Stimulated activated CD8-positive, alpha-beta memory T cell treated with anti-CD3 and anti-CD28 coated beads, Interleukin-15, amount 100 ng/mL, for 4 hours (primary cell): ENCODE results near the gene INPP5E.
A peak's percentile ranks its signal among the peaks of the same experiment; 100 is the strongest.

Experiments
- DNase-seq, 2 donors: peaks; one replicate each; pipeline ENCODE4 v3.0.0-alpha.2; 2020; ENCODE audit warnings: low read depth in 2 of 2

Gene INPP5E

DNA sequence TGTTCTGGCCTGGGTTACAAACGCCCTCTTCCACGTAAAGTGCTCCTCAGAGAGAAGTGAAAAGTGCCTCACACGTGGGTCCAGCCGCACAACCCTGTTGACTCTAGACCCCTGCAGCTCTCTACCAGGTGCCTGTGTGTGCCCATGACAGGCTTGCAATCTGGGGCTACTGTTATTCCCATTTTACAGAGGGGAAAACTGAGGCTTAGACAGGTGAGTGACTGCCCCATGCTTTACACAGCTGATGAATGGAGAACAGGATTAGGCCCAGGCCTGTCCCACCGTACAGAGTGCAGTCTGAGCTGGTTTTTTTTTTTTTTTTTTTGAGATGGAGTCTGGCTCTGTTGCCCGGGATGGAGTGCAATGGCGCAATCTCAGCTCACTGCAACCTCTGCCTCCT, 6.2 kb upstream of the INPP5E start:
- DNase-seq = no peak

DNA sequence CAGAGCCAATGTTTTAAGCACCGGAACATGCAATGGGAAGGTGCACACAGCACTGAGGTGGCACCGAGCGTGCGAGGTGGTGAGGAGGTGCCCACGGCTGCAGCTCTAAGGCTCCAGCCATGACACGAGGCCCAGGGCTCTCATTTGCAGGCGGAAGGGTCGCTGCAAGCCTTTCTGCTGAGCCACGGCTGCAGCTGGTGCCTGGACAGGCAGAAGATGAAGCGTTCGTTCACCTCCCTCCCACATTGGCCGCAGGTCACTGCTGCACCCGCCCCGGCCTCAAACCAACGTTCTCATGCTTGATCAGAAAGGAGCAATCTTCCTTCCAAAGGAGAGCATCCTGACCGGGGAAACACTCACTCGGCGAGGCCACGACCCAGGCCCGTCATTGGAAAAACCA, 4.5 kb upstream of the INPP5E start:
- DNase-seq = no peak

DNA sequence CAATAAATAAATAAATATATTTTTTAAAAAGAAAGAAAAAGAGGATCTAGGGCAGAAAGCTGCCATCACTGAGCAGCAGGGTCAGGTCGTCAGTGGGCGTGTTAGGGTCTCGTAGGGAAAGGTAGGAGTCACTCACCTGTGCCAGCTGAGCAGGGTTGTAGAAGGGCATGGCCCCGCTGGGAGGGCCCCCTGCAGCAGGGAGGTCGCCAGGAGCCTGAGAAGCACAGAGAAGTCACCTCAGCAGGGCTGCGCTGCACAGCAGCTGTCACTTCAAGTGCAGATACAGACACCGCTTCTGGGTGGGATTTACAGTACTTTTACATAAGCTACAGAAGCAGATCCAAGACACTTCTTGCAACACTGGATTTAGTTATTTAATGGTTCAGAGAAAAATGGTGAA, 4.0 kb upstream of the INPP5E start:
- no peak for DNase-seq

GRCh38 chr9:136443087-136443486, 3.4 kb upstream of the INPP5E start:
- no peak for DNase-seq

DNA sequence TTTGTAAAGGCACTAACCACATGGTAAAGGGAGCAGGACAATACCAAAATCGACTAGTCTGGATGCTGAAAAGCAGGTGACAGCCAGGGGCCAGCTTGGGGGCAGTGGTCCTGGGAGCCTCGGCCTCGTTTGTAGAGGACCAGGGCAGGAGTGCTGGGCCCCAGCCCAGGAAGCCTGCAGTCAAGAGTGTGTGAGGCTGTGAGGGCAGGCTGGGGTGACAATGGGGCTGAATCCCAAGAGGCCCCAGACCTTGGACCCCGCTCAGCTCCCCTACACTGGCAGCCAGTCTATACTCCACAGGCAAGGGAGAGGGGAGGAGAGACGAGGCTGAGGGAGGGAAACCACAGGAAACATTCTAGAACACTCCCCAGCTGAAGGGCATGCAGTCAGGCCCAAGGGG, 2.6 kb upstream of the INPP5E start:
- no peak for DNase-seq

- no peak for DNase-seq
Observed at GRCh38 chr9:136441681-136442245, 2.1 kb upstream of the INPP5E start.

DNA sequence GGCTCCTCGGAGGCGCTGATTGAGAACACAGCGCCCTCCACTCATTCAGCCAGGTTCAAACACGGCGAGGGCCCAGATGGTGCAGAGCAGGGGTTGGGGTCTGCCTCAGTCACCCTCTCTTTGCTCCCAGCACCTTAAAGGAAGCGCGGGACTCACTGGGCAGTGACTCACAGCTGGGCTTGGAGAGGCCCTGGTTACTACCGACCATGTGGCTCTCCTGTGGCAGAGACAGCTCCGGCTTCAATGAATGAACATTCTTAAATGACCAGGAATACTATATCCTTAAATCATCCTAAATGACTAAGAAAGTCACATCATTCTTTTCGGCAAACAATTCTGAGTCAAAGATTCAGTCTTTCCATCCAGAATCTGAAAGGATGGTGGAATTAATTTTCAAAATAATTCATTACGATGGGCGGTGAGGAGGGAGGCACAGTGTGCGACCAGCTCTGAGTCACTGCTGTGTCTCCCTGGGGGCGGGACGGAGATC, 1.6 kb upstream of the INPP5E start:
- no peak for DNase-seq

GRCh38 chr9:136438548-136439480, 831 bp downstream of the INPP5E start:
- peak; percentile 27 to 33 for DNase-seq

DNA sequence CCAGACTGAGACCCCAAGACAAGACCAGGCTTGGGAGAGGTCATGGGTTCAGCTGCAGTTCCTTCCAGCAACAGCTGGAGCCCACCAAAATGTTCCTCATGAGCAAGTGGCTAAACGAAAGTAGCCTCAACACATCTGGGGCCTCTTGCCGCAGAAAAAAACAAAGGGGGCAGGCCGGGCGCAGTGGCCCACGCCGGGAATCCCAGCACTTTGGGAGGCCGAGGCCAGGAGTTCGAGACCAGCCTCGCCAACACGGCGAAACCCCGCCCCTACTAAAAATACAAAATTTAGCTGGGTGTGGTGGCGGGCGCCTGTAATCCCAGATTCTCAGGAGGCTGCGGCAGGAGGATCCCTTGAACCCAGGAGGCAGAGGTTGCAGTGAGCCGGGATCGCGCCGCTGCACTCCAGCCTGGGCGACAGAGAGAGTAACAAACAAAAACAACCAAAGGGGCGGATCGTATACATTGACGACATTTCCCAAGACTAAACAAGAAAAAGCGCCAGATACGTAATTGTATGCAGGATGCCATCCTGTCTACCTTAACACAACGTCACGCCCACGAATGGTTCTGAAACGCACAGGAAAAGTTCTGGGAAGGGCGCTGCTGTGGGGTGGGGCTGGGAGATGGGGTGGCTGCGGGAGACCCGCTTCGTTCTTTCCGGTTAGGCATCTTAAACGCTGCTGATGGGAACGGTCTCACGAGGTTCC, 1.7 kb downstream of the INPP5E start:
- no peak for DNase-seq

DNA sequence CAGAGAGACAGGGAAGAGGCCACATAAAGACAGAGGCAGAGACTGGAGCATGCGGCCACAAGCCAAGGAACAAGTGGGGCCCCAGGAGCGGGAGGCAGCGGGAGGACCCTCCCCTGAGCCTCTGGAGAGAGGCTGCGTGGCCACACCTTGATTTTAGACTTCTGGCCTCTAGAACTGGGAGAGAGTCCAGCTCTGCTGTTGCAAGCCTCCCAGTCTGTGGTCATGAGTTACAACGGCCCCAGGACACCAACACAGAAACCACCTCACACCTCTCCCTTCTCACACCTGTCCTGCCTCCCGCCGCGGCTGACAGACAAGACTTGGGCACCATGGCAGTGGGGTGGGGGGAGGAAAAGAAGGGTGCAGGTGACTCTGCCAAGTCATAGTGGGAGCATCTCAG, 2.2 kb downstream of the INPP5E start:
- no peak for DNase-seq

- no peak for DNase-seq
Observed at GRCh38 chr9:136436055-136436634, 3.5 kb downstream of the INPP5E start.

GRCh38 chr9:136434580-136435169, 5.0 kb downstream of the INPP5E start:
- no peak for DNase-seq

DNA sequence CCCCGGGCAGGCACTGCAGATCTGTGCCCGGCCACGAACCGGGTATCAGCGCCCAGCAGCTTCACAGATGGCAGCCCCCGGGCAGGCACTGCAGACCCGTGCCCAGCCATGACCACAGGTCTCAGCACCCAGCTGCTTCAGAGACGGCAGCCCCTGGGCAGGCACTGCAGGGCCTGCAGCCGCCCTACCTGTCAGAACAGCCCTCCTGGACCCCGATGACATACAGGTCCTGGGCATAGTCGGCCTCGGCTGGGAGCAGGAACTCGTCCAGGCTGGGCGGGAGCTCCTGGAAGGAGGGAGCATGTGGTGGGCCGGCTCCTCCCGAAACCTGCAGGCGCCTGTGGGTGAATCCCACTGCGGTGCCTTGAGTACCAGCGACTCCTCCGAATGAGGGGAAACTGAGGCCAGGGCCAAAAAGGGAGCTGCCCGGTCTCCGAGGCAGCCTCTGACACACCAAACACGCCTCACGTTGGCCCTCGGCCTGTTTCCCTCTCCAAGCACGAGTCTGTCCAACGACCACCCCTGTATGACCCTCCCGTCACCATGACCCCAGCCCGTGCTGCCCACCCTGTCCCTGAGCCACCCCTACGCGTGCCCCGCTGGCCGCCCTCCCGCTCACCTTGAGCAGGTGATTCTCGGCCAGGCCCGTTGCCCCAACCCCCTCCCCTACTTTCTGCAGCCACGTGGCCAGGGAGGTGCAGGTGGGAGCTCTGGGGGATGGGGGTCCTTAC, 5.6 kb downstream of the INPP5E start:
- DNase-seq = no peak

- no peak for DNase-seq
Observed at GRCh38 chr9:136433043-136433715, 6.5 kb downstream of the INPP5E start.

GRCh38 chr9:136432591-136432990, 7.1 kb downstream of the INPP5E start:
- no peak for DNase-seq

- DNase-seq = no peak
Observed at GRCh38 chr9:136431782-136432350, 7.8 kb downstream of the INPP5E start.

DNA sequence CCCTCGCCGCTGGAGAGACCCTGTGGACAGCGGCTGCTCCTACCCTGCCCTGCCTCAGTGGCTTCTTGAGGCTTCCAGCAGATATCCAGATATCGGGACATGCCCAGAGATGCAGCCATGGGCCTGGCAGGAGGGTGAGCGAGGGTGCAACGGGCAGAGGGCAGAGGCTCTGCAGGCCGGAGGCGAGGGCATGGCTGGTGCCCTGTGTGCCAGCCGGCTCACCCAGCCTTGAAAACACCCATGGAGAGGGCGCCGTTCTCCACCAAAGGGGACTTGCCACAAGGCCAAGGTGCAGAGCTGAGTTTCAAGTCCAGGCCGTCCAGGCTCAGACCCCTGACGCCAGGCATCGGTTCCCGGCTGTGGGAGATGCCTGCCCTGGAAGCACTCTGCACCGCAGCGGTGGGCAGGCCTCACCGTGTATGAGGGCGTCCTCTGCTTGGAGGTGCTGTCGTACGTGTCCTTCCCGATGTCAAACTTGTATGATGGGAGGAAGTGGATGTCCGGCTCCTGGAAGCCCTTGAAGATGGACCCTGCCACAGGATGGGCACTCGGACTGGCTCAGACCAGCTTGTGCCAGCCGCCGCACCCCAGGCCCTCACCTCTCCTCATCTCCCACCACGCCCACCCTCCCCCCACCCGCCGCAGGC, 8.9 kb downstream of the INPP5E start:
- DNase-seq = no peak

GRCh38 chr9:136429683-136430491, 9.8 kb downstream of the INPP5E start:
- DNase-seq = no peak
